Thyroid gland (tissue), 4 donors: ENCODE results near the gene XYLT2.

Experiments
- POLR2A ChIP-seq, 2 donors: fragments of 450-650 bp; IDR thresholded peaks; one replicate each; pipeline ENCODE4 v1.6.1; 2017; ENCODE audit warnings: antibody characterized with exemption in 2 of 2, mild to moderate bottlenecking in 2 of 2, moderate library complexity in 1 of 2
- TF ChIP-seq, protein P1 (sequence below), 6 experiments: fragments of 200-600 bp in 3 of 6; fragments of 450-650 bp in 3 of 6; sonication (generic) in 3 of 6; IDR thresholded peaks; one replicate each; pipeline ENCODE4 v1.5.1; 2016 to 2019; ENCODE audit warnings: antibody characterized with exemption in 6 of 6, mild to moderate bottlenecking in 2 of 6, inconsistent platforms in 1 of 6, moderate library complexity in 1 of 6

GRCh38 chr17:50332196-50332595, 13.7 kb upstream of the XYLT2 start:
- TF ChIP-seq, protein P1, sequence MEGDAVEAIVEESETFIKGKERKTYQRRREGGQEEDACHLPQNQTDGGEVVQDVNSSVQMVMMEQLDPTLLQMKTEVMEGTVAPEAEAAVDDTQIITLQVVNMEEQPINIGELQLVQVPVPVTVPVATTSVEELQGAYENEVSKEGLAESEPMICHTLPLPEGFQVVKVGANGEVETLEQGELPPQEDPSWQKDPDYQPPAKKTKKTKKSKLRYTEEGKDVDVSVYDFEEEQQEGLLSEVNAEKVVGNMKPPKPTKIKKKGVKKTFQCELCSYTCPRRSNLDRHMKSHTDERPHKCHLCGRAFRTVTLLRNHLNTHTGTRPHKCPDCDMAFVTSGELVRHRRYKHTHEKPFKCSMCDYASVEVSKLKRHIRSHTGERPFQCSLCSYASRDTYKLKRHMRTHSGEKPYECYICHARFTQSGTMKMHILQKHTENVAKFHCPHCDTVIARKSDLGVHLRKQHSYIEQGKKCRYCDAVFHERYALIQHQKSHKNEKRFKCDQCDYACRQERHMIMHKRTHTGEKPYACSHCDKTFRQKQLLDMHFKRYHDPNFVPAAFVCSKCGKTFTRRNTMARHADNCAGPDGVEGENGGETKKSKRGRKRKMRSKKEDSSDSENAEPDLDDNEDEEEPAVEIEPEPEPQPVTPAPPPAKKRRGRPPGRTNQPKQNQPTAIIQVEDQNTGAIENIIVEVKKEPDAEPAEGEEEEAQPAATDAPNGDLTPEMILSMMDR (IDR thresholded peaks at IDR 0.05): no peak
- TF ChIP-seq POLR2A (IDR thresholded peaks at IDR 0.05): no peak
